Subcutaneous adipose tissue (tissue), 4 donors: ENCODE results near the gene DMD. TPM values are rescaled to one million over a fixed set of nuclear protein-coding genes. Genes with fewer than 3 reads are reported as not detected.

Experiments
- total RNA-seq, 4 donors: library from RNA; depleted of rRNA; stranded (reverse); fragments of >200 nt; gene quantifications; one replicate each; pipeline ENCODE4 v1.1.0, GENCODE V29; 2016
- TF ChIP-seq, protein P1 (sequence below): fragments of 450-650 bp; IDR thresholded peaks from one replicate; pipeline ENCODE4 v1.5.1; 2016; ENCODE audit warnings: low read depth, mild to moderate bottlenecking, control low read depth, antibody characterized with exemption, moderate library complexity

Gene DMD
- total RNA-seq, 4 donors from 2014 or later, result 35.7 to 87.2 (median 72.1) TPM

DNA sequence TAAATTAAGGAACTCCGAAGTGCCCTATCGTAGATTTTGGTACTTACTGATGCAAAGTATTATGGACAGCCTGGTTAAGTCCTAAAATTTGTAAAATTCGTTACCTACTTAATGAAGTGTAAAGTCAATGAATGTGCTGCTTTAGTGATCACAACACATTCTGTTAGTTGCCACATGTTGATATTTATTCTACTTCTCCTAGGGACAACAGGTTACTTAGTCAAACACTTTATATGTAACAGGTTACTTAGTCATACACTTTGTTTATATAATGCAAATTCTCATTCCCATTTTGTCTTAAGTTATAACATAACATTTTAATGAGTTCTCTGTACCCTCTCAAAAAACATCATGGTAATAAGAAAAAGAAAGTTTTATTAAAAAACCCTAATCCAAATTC lies 1496.6 kb downstream of the DMD start:
- TF ChIP-seq, protein P1, sequence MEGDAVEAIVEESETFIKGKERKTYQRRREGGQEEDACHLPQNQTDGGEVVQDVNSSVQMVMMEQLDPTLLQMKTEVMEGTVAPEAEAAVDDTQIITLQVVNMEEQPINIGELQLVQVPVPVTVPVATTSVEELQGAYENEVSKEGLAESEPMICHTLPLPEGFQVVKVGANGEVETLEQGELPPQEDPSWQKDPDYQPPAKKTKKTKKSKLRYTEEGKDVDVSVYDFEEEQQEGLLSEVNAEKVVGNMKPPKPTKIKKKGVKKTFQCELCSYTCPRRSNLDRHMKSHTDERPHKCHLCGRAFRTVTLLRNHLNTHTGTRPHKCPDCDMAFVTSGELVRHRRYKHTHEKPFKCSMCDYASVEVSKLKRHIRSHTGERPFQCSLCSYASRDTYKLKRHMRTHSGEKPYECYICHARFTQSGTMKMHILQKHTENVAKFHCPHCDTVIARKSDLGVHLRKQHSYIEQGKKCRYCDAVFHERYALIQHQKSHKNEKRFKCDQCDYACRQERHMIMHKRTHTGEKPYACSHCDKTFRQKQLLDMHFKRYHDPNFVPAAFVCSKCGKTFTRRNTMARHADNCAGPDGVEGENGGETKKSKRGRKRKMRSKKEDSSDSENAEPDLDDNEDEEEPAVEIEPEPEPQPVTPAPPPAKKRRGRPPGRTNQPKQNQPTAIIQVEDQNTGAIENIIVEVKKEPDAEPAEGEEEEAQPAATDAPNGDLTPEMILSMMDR, result no peak

DNA sequence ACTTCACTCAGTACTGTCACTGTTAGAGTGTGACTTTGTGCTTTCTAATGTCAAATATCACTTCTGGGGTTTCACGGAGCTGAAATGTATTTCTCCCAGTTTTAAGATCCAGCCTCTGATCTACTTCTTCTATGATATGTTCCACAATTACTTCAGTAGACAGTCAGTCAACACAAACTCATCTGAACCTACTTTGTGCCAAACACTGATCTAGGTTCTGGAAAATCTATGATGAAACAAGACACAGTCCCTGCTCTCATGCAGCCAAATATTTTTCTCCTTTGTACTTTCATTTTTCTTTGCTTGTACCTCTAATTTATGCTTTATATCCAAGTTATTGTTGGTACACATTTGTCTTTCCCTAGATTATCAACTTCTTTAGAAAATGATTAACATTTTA lies 1498.2 kb downstream of the DMD start:
- TF ChIP-seq, protein P1, result no peak

DNA sequence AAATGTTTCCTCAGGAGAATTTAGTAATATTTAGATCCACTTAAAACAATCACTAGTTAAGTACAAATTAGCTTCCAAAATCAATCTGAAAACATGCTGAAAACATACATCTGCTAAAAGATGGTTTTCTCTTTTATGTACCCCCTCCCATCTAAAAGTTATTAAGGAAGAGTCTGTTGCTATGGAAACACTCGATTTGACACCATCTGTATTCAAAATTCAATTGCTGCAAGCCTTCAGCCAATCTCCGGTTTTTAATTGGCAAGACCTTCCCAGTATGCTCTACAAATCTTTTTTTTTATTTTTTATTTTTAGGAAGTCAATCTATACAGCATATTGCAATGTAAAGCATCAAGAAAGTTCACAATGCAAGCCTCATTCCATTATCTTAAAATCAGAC lies 1500.2 kb downstream of the DMD start:
- TF ChIP-seq, protein P1, result no peak

DNA sequence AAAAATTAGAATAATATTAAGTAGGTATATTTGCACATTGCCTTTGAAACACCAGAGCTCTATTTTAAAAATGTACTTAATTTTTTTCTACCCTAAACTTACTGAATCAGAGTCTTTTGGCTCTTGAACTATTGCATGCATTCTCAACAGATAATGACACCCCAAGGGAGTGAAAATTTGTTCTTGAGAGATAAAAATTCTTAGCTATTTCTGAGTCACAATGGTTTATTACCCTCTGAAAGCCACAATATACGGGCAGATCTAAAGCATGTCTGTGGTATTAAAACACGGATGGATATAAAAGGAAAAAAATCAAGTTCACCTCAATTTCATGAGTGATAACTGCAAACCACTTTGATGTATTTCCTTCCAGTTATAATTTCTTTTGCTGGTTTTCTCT lies 1503.2 kb downstream of the DMD start:
- TF ChIP-seq, protein P1, result no peak

DNA sequence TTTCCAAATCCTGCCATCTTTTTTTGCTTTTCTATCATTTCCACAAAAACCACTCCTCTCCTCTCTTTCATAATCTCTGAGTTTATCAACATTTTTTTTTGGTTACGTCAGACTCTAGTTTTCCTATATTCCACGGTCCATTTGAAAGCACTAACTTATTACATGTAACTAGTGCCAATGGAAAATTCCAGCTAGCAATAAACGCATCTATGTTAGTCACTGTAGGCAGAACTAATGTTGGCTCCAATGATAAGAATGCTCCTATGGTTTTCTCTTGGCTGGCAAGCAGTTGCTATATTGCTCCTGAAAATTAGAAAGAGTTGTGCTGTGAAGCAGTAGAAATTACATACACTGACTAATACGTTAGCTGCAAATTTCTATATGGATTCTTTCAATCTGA lies 1504.9 kb downstream of the DMD start:
- TF ChIP-seq, protein P1, result no peak

DNA sequence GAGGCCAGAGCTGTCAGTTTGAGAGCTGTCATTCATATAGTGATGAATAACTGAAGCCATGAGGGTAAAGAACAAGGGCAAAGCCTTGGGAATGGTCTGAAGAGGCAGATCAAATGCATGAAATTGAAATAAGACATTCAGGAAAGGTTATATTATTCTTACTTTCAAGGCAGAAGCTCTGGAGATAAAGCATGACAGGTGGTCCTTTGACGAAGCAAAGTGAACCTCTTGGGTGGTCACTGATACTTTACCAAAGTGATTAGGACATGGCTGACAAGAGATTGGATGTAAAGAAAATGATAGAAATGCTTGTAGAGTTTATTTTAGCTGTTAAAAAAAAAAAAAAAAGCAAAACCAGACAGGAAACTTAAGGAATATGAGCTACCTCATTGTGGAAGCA lies 1505.5 kb downstream of the DMD start:
- TF ChIP-seq, protein P1, result no peak

DNA sequence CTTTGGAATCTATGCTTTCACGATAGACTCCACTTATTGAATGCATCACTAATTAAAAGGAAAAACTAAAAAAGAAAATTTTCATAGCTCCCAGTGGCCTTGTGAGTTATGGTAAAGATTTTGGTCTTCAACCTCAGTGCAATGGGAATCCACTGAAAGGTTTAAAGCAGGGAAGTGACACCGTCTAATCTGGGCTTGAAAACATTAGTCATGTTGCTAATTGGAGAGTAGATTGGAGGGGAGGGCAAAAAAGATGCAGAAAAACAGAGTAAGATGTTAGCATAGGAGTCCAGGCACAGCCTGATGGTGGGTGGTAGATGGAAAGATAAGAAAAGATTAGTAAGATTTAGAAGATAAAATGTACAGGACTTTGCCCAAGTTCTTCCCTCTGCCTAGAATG lies 1506.4 kb downstream of the DMD start:
- TF ChIP-seq, protein P1, result no peak
